ENCODE results near the gene OPCML.
A peak's percentile ranks its signal among the peaks of the same experiment; 100 is the strongest.

The OPCML gene

GRCh38 chr11:133023232-133023631 lies 509.1 kb downstream of the OPCML start:
- DNase-seq, result no peak

GRCh38 chr11:133021553-133021952 lies 510.7 kb downstream of the OPCML start:
- DNase-seq, result no peak

- no peak for DNase-seq
Measured at GRCh38 chr11:133020372-133020714, 512.0 kb downstream of the OPCML start.

GRCh38 chr11:133019545-133020371 lies 512.5 kb downstream of the OPCML start:
- DNase-seq, result no peak

- no peak for DNase-seq
Measured at GRCh38 chr11:133015457-133015856, 516.8 kb downstream of the OPCML start.

GRCh38 chr11:133014337-133014736 lies 518.0 kb downstream of the OPCML start:
- no peak for DNase-seq

- DNase-seq, result no peak
Measured at GRCh38 chr11:133012803-133013202, 519.5 kb downstream of the OPCML start.

GRCh38 chr11:133011604-133012003 lies 520.7 kb downstream of the OPCML start:
- no peak for DNase-seq

- DNase-seq, result no peak
Measured at GRCh38 chr11:133007027-133007584, 525.2 kb downstream of the OPCML start.

GRCh38 chr11:133004369-133004768 lies 527.9 kb downstream of the OPCML start:
- DNase-seq, result no peak

- DNase-seq, result no peak
Measured at GRCh38 chr11:132999516-132999915, 532.8 kb downstream of the OPCML start.

- DNase-seq, result no peak
Measured at GRCh38 chr11:132999031-132999430, 533.3 kb downstream of the OPCML start.

- no peak for DNase-seq
Measured at GRCh38 chr11:132997396-132997795, 534.9 kb downstream of the OPCML start.

GRCh38 chr11:132994966-132995365 lies 537.3 kb downstream of the OPCML start:
- no peak for DNase-seq

GRCh38 chr11:132993991-132994502 lies 538.3 kb downstream of the OPCML start:
- peak; percentile 66 for DNase-seq

- peak; percentile 18 for DNase-seq
Measured at GRCh38 chr11:132992838-132993631, 539.3 kb downstream of the OPCML start.

- no peak for DNase-seq
Measured at GRCh38 chr11:132988411-132988810, 543.9 kb downstream of the OPCML start.

GRCh38 chr11:132987936-132988335 lies 544.4 kb downstream of the OPCML start:
- no peak for DNase-seq

- DNase-seq, result no peak
Measured at GRCh38 chr11:132983641-132983978, 548.7 kb downstream of the OPCML start.

GRCh38 chr11:132982772-132983640 lies 549.3 kb downstream of the OPCML start:
- no peak for DNase-seq

GRCh38 chr11:132981131-132981956 lies 551.0 kb downstream of the OPCML start:
- no peak for DNase-seq
